H9 (cell line): ENCODE results near the gene ANKRD11. TPM values are rescaled to one million over a fixed set of nuclear protein-coding genes. Genes with fewer than 3 reads are reported as not detected.

ENCODE experiments used
- DNase-seq: peaks from one replicate; pipeline ENCODE4 v3.0.0-alpha.2; 2017
- H2AFZ ChIP-seq: one replicate; pipeline ENCODE4 v1.6.1; 2013; ENCODE audit warnings: mild to moderate bottlenecking, low read length, control low read depth, moderate library complexity
- H2AK5ac ChIP-seq: 2 replicates; pipeline ENCODE4 v1.6.1; 2013; ENCODE audit warnings: low read length, control low read depth, mixed read lengths; ENCODE audit not compliant: insufficient read length
- H2BK120ac ChIP-seq: one replicate; pipeline ENCODE4 v1.6.1; 2013; ENCODE audit warnings: low read depth, mild to moderate bottlenecking, low read length, control low read depth, inconsistent platforms; ENCODE audit not compliant: poor library complexity, severe bottlenecking
- H2BK12ac ChIP-seq: 2 replicates; pipeline ENCODE4 v1.6.1; 2013; ENCODE audit warnings: low read length, control low read depth, mixed read lengths, low read depth; ENCODE audit not compliant: insufficient read length
- H2BK15ac ChIP-seq: 2 replicates; pipeline ENCODE4 v1.6.1; 2013; ENCODE audit warnings: low read depth, low read length, control low read depth
- H2BK20ac ChIP-seq: one replicate; pipeline ENCODE4 v1.6.1; 2013; ENCODE audit warnings: low read depth, mild to moderate bottlenecking, low read length, control low read depth, inconsistent platforms; ENCODE audit not compliant: poor library complexity, severe bottlenecking
- H2BK5ac ChIP-seq: 2 replicates; pipeline ENCODE4 v1.6.1; 2013; ENCODE audit warnings: low read length, control low read depth, mixed read lengths; ENCODE audit not compliant: insufficient read length
- H3K14ac ChIP-seq: 2 replicates; pipeline ENCODE4 v1.6.1; 2013; ENCODE audit warnings: low read length, control low read depth; ENCODE audit not compliant: insufficient read depth
- H3K18ac ChIP-seq: 2 replicates; pipeline ENCODE4 v1.6.1; 2013; ENCODE audit warnings: low read depth, mild to moderate bottlenecking, mixed read lengths, low read length, control low read depth; ENCODE audit not compliant: insufficient read length
- H3K23ac ChIP-seq: 2 replicates; pipeline ENCODE4 v1.6.1; 2013; ENCODE audit warnings: low read length, control low read depth, mixed read lengths, low read depth; ENCODE audit not compliant: insufficient read length
- H3K23me2 ChIP-seq: 2 replicates; pipeline ENCODE4 v1.6.1; 2013; ENCODE audit warnings: low read depth, mild to moderate bottlenecking, mixed read lengths, low read length, control low read depth; ENCODE audit not compliant: insufficient read length, poor library complexity, severe bottlenecking
- H3K27ac ChIP-seq: 2 replicates; pipeline ENCODE4 v1.5.1; 2013; ENCODE audit warnings: low read length, control low read depth, mixed read lengths, low read depth; ENCODE audit not compliant: insufficient read length
- H3K27me3 ChIP-seq: 2 replicates; pipeline ENCODE4 v1.6.1; 2013; ENCODE audit warnings: low read length, control low read depth, inconsistent platforms; ENCODE audit not compliant: insufficient read depth
- H3K4ac ChIP-seq: 2 replicates; pipeline ENCODE4 v1.6.1; 2013; ENCODE audit warnings: low read depth, mild to moderate bottlenecking, control low read depth, inconsistent platforms, low read length, moderate library complexity
- H3K4me1 ChIP-seq: 2 replicates; pipeline ENCODE4 v1.6.1; 2013; ENCODE audit warnings: low read length, control low read depth, inconsistent platforms; ENCODE audit not compliant: insufficient read depth
- H3K4me2 ChIP-seq: 2 replicates; pipeline ENCODE4 v1.6.1; 2013; ENCODE audit warnings: low read length, control low read depth, mixed read lengths; ENCODE audit not compliant: insufficient read length, insufficient read depth
- H3K56ac ChIP-seq: 2 replicates; pipeline ENCODE4 v1.6.1; 2013; ENCODE audit warnings: low read depth, mild to moderate bottlenecking, mixed read lengths, low read length, control low read depth; ENCODE audit not compliant: insufficient read length
- H3K79me1 ChIP-seq: 2 replicates; pipeline ENCODE4 v1.6.1; 2013; ENCODE audit warnings: low read depth, mild to moderate bottlenecking, moderate library complexity, low read length, control low read depth, inconsistent platforms; ENCODE audit not compliant: insufficient read depth, poor library complexity, severe bottlenecking
- H3K79me2 ChIP-seq: 2 replicates; pipeline ENCODE4 v1.6.1; 2013; ENCODE audit warnings: low read length, control low read depth, inconsistent platforms; ENCODE audit not compliant: insufficient read depth
- H3K9ac ChIP-seq: 2 replicates; pipeline ENCODE4 v1.6.1; 2013; ENCODE audit warnings: low read length, control low read depth, mixed read lengths; ENCODE audit not compliant: insufficient read length; ENCODE audit errors: extremely low read depth
- H3K9me3 ChIP-seq: one replicate; pipeline ENCODE4 v1.6.1; 2013; ENCODE audit warnings: low read depth, low read length, inconsistent platforms; ENCODE audit not compliant: control insufficient read depth
- H3T11ph ChIP-seq: one replicate; pipeline ENCODE4 v1.6.1; 2013; ENCODE audit warnings: mild to moderate bottlenecking, low read length, control low read depth, inconsistent platforms
- H4K20me1 ChIP-seq: one replicate; pipeline ENCODE4 v1.6.1; 2013; ENCODE audit not compliant: control insufficient read depth, insufficient read length, insufficient read depth
- H4K5ac ChIP-seq: 2 replicates; pipeline ENCODE4 v1.6.1; 2013; ENCODE audit warnings: low read depth, mild to moderate bottlenecking, mixed read lengths, low read length, control low read depth; ENCODE audit not compliant: insufficient read length
- H4K8ac ChIP-seq: replicated peaks from 2 replicates; pipeline ENCODE4 v1.6.1; 2013; ENCODE audit warnings: low read length, control low read depth, mixed read lengths, low read depth; ENCODE audit not compliant: insufficient read length
- H4K91ac ChIP-seq: 2 replicates; pipeline ENCODE4 v1.6.1; 2013; ENCODE audit warnings: low read depth, mild to moderate bottlenecking, moderate library complexity, mixed read lengths, low read length, control low read depth; ENCODE audit not compliant: insufficient read length
- H3K27ac Mint-ChIP-seq, 3 experiments: 2 replicates in 2 of 3; 3 replicates in 1 of 3; pipeline ENCODE4 v1.8.0; 2020 to 2021; ENCODE audit warnings: mixed read lengths in 3 of 3, mild to moderate bottlenecking in 1 of 3, moderate library complexity in 1 of 3
- H3K27me3 Mint-ChIP-seq: 2 replicates; pipeline ENCODE4 v1.8.0; 2021; ENCODE audit warnings: low read depth, mild to moderate bottlenecking, moderate library complexity, mixed read lengths
- H3K36me3 Mint-ChIP-seq, 3 experiments: 2 replicates in 2 of 3; 3 replicates in 1 of 3; pipeline ENCODE4 v1.8.0; 2020 to 2021; ENCODE audit warnings: low read depth in 3 of 3, mixed read lengths in 3 of 3; ENCODE audit not compliant: insufficient read depth in 1 of 3
- H3K4me1 Mint-ChIP-seq, 2 experiments: 2 replicates each; pipeline ENCODE4 v1.8.0; 2020; ENCODE audit warnings: mixed read lengths in 2 of 2
- H3K4me3 Mint-ChIP-seq, 2 experiments: 2 replicates in 1 of 2; 3 replicates in 1 of 2; pipeline ENCODE4 v1.8.0; 2020 to 2021; ENCODE audit warnings: mild to moderate bottlenecking in 2 of 2, mixed read lengths in 2 of 2, moderate library complexity in 1 of 2
- H3K9me3 Mint-ChIP-seq, 2 experiments: 2 replicates in 1 of 2; 3 replicates in 1 of 2; pipeline ENCODE4 v1.8.0; 2020; ENCODE audit warnings: mild to moderate bottlenecking in 2 of 2, mixed read lengths in 2 of 2, moderate library complexity in 1 of 2
- CTCF ChIP-seq: fragments of 200-600 bp; sonication (generic); conservative IDR thresholded peaks from 3 replicates; pipeline ENCODE4 v1.8.0; 2021; ENCODE audit warnings: antibody characterized with exemption, mild to moderate bottlenecking
- WGBS: extraction: QIAGEN DNeasy Blood & Tissue Kit; methylation state at CpG from one replicate; pipeline ENCODE4 v1.1.7; 2013; ENCODE audit warnings: missing lambda C conversion rate, low lambda C conversion rate, mixed read lengths; ENCODE audit not compliant: insufficient read length; ENCODE audit errors: extremely low coverage; 5-methylcytosine and 5-hydroxymethylcytosine counted together
- total RNA-seq: library from RNA; stranded (reverse); gene quantifications from 2 replicates; pipeline ENCODE4 v1.2.1, GENCODE V29; 2021

Gene ANKRD11
- total RNA-seq, 1 experiment from 2014 or later = 181 TPM

- no peak overlapping the region for H2AK5ac ChIP-seq
- H2BK120ac ChIP-seq = no peak overlapping the region
- no peak overlapping the region for H2BK15ac ChIP-seq
- H3K23me2 ChIP-seq = no peaks in the 10 kb centered on the region
- no peak for DNase-seq
- H3K18ac ChIP-seq = no peak overlapping the region
- H3K4me1 ChIP-seq = peaks cover 10% of the 10 kb centered on the region; the same call in 1 of the 2 replicates
- H4K91ac ChIP-seq = no peak overlapping the region
- no peaks in the 10 kb centered on the region for H3K27me3 ChIP-seq
- H4K8ac ChIP-seq = no peak overlapping the region
- H3K27ac ChIP-seq = no peak overlapping the region
- H3K36me3 Mint-ChIP-seq = peaks cover 1 to 12% (median 9%) of the 10 kb centered on the region in 3 experiments; a peak in 5 of 7 replicates
- no peak for TF ChIP-seq CTCF
- no peak overlapping the region for H3K4me2 ChIP-seq
- H2BK5ac ChIP-seq = no peak overlapping the region
- no peak overlapping the region for H3T11ph ChIP-seq
- H4K20me1 ChIP-seq = peaks cover 6% of the 10 kb centered on the region
- H3K79me1 ChIP-seq = peaks cover 11% of the 10 kb centered on the region
- no peaks in the 10 kb centered on the region for H3K9me3 Mint-ChIP-seq
- peak overlapping the region; percentile 67 to 93 (median 71); a peak in 3 of 7 replicates for H3K27ac Mint-ChIP-seq
- no CpG with 5 or more reads among the region's 5 CpGs for WGBS
- H3K4me1 Mint-ChIP-seq = peaks cover 67 to 69% of the 10 kb centered on the region in 2 experiments
- peaks cover 77% of the 10 kb centered on the region for H3K79me2 ChIP-seq
- no peak overlapping the region for H2BK20ac ChIP-seq
- H3K4me3 Mint-ChIP-seq = no peak overlapping the region
- no peak overlapping the region for H3K9ac ChIP-seq
- H3K27me3 Mint-ChIP-seq = no peaks in the 10 kb centered on the region; the same call in 1 of the 2 replicates
- H3K56ac ChIP-seq = no peak overlapping the region
- H3K4ac ChIP-seq = no peak overlapping the region
- H3K14ac ChIP-seq = no peak overlapping the region
- no peak overlapping the region for H3K23ac ChIP-seq
- no peak overlapping the region for H4K5ac ChIP-seq
- no peaks in the 10 kb centered on the region for H3K9me3 ChIP-seq
- H2BK12ac ChIP-seq = no peak overlapping the region
- no peak overlapping the region for H2AFZ ChIP-seq
These were observed 45.2 kb downstream of the ANKRD11 start for GRCh38 chr16:89445166-89445565.
